ENCODE results near the gene KIF3B.
"Not testable (repeated sequence)": the region's sequence is repeated elsewhere in the genome, so short reads cannot be mapped to it uniquely, and the experiment has no call there.

Gene KIF3B

GRCh38 chr20:32315891-32316290 lies 38.4 kb downstream of the KIF3B start:
- Histone ChIP-seq H3K4me3 (ENCODE audit: low read length) (no peak overlapping the region), H3K4me1 (ENCODE audit: insufficient read depth, low read length) (no peaks in the 10 kb centered on the region), H2AFZ (ENCODE audit: low read depth, low read length) (no peak overlapping the region)

GRCh38 chr20:32316667-32317066 lies 39.2 kb downstream of the KIF3B start:
- no peaks in the 10 kb centered on the region for H3K9me3 ChIP-seq (ENCODE audit: low read length)
- H3K27me3 ChIP-seq (ENCODE audit: insufficient read depth, low read length): no peaks in the 10 kb centered on the region
- no peaks in the 10 kb centered on the region for H3K4me1 ChIP-seq (ENCODE audit: insufficient read depth, low read length)
- no peak overlapping the region for H3K4me3 ChIP-seq (ENCODE audit: low read length)
- no peak overlapping the region for H2AFZ ChIP-seq (ENCODE audit: low read depth, low read length)
- peaks cover 37% of the 10 kb centered on the region for H3K36me3 ChIP-seq (ENCODE audit: insufficient read depth, low read length)

More at GRCh38 chr20:32315891-32316290, 38.4 kb downstream of the KIF3B start:
- Histone ChIP-seq H3K36me3 (ENCODE audit: insufficient read depth, low read length) (peaks cover 39% of the 10 kb centered on the region), H3K9me3 (ENCODE audit: low read length) (no peaks in the 10 kb centered on the region), H3K27me3 (ENCODE audit: insufficient read depth, low read length) (no peaks in the 10 kb centered on the region)

GRCh38 chr20:32319100-32319499 lies 41.6 kb downstream of the KIF3B start:
- Histone ChIP-seq H3K4me3 (ENCODE audit: low read length) (no peak overlapping the region), H3K36me3 (ENCODE audit: insufficient read depth, low read length) (peaks cover 28% of the 10 kb centered on the region), H2AFZ (ENCODE audit: low read depth, low read length) (no peak overlapping the region), H3K27me3 (ENCODE audit: insufficient read depth, low read length) (no peaks in the 10 kb centered on the region), H3K9me3 (ENCODE audit: low read length) (no peaks in the 10 kb centered on the region), H3K4me1 (ENCODE audit: insufficient read depth, low read length) (no peaks in the 10 kb centered on the region)

- Histone ChIP-seq H3K4me3 (ENCODE audit: low read length) (no peak overlapping the region), H3K36me3 (ENCODE audit: insufficient read depth, low read length) (peaks cover 29% of the 10 kb centered on the region), H3K27me3 (ENCODE audit: insufficient read depth, low read length) (no peaks in the 10 kb centered on the region), H2AFZ (ENCODE audit: low read depth, low read length) (no peak overlapping the region), H3K9me3 (ENCODE audit: low read length) (no peaks in the 10 kb centered on the region), H3K4me1 (ENCODE audit: insufficient read depth, low read length) (no peaks in the 10 kb centered on the region)
Measured at GRCh38 chr20:32320305-32320704, 42.9 kb downstream of the KIF3B start.

- Histone ChIP-seq H3K27me3 (ENCODE audit: insufficient read depth, low read length) (no peaks in the 10 kb centered on the region), H3K9me3 (ENCODE audit: low read length) (no peaks in the 10 kb centered on the region), H3K36me3 (ENCODE audit: insufficient read depth, low read length) (peaks cover 23% of the 10 kb centered on the region), H2AFZ (ENCODE audit: low read depth, low read length) (no peak overlapping the region), H3K4me3 (ENCODE audit: low read length) (no peak overlapping the region), H3K4me1 (ENCODE audit: insufficient read depth, low read length) (no peaks in the 10 kb centered on the region)
Measured at GRCh38 chr20:32321390-32321789, 43.9 kb downstream of the KIF3B start.

- H2AFZ ChIP-seq (ENCODE audit: low read depth, low read length); H3K4me1 ChIP-seq (ENCODE audit: insufficient read depth, low read length); H3K9me3 ChIP-seq (ENCODE audit: low read length); H3K27me3 ChIP-seq (ENCODE audit: insufficient read depth, low read length); H3K4me3 ChIP-seq (ENCODE audit: low read length): not testable (repeated sequence)
- H3K36me3 ChIP-seq (ENCODE audit: insufficient read depth, low read length): peaks cover 18% of the 10 kb centered on the region
Measured at GRCh38 chr20:32322260-32322659, 44.8 kb downstream of the KIF3B start.

- H3K4me1 ChIP-seq (ENCODE audit: insufficient read depth, low read length); H3K4me3 ChIP-seq (ENCODE audit: low read length); H3K9me3 ChIP-seq (ENCODE audit: low read length); H2AFZ ChIP-seq (ENCODE audit: low read depth, low read length); H3K27me3 ChIP-seq (ENCODE audit: insufficient read depth, low read length): not testable (repeated sequence)
- H3K36me3 ChIP-seq (ENCODE audit: insufficient read depth, low read length): peaks cover 15% of the 10 kb centered on the region
Measured at GRCh38 chr20:32323761-32324160, 46.3 kb downstream of the KIF3B start.

- H3K4me1 ChIP-seq (ENCODE audit: insufficient read depth, low read length): no peaks in the 10 kb centered on the region
- H3K9me3 ChIP-seq (ENCODE audit: low read length): no peaks in the 10 kb centered on the region
- H2AFZ ChIP-seq (ENCODE audit: low read depth, low read length): no peak overlapping the region
- H3K27me3 ChIP-seq (ENCODE audit: insufficient read depth, low read length): no peaks in the 10 kb centered on the region
- peaks cover 28% of the 10 kb centered on the region for H3K36me3 ChIP-seq (ENCODE audit: insufficient read depth, low read length)
- no peak overlapping the region for H3K4me3 ChIP-seq (ENCODE audit: low read length)
Measured at GRCh38 chr20:32325706-32326503, 48.5 kb downstream of the KIF3B start.

- Histone ChIP-seq H3K36me3 (ENCODE audit: insufficient read depth, low read length) (peaks cover 34% of the 10 kb centered on the region), H3K9me3 (ENCODE audit: low read length) (no peaks in the 10 kb centered on the region), H3K4me1 (ENCODE audit: insufficient read depth, low read length) (no peaks in the 10 kb centered on the region), H2AFZ (ENCODE audit: low read depth, low read length) (no peak overlapping the region), H3K27me3 (ENCODE audit: insufficient read depth, low read length) (no peaks in the 10 kb centered on the region), H3K4me3 (ENCODE audit: low read length) (no peak overlapping the region)
Measured at GRCh38 chr20:32326504-32326845, 49.0 kb downstream of the KIF3B start.

- H3K36me3 ChIP-seq (ENCODE audit: insufficient read depth, low read length): peaks cover 41% of the 10 kb centered on the region
- H3K4me3 ChIP-seq (ENCODE audit: low read length): no peak overlapping the region
- no peaks in the 10 kb centered on the region for H3K9me3 ChIP-seq (ENCODE audit: low read length)
- no peak overlapping the region for H2AFZ ChIP-seq (ENCODE audit: low read depth, low read length)
- H3K27me3 ChIP-seq (ENCODE audit: insufficient read depth, low read length): no peaks in the 10 kb centered on the region
- no peaks in the 10 kb centered on the region for H3K4me1 ChIP-seq (ENCODE audit: insufficient read depth, low read length)
Measured at GRCh38 chr20:32327087-32327681, 49.7 kb downstream of the KIF3B start.

- Histone ChIP-seq H2AFZ (ENCODE audit: low read depth, low read length) (no peak overlapping the region), H3K4me3 (ENCODE audit: low read length) (no peak overlapping the region), H3K27me3 (ENCODE audit: insufficient read depth, low read length) (no peaks in the 10 kb centered on the region), H3K4me1 (ENCODE audit: insufficient read depth, low read length) (no peaks in the 10 kb centered on the region), H3K36me3 (ENCODE audit: insufficient read depth, low read length) (peaks cover 46% of the 10 kb centered on the region), H3K9me3 (ENCODE audit: low read length) (no peaks in the 10 kb centered on the region)
Measured at GRCh38 chr20:32329817-32330554, 52.5 kb downstream of the KIF3B start.

- no peak overlapping the region for H3K4me3 ChIP-seq (ENCODE audit: low read length)
- no peaks in the 10 kb centered on the region for H3K27me3 ChIP-seq (ENCODE audit: insufficient read depth, low read length)
- H2AFZ ChIP-seq (ENCODE audit: low read depth, low read length): no peak overlapping the region
- peaks cover 46% of the 10 kb centered on the region for H3K36me3 ChIP-seq (ENCODE audit: insufficient read depth, low read length)
- no peaks in the 10 kb centered on the region for H3K9me3 ChIP-seq (ENCODE audit: low read length)
- no peaks in the 10 kb centered on the region for H3K4me1 ChIP-seq (ENCODE audit: insufficient read depth, low read length)
Measured at GRCh38 chr20:32330555-32330897, 53.1 kb downstream of the KIF3B start.

- Histone ChIP-seq H2AFZ (ENCODE audit: low read depth, low read length) (no peak overlapping the region), H3K36me3 (ENCODE audit: insufficient read depth, low read length) (peaks cover 38% of the 10 kb centered on the region), H3K9me3 (ENCODE audit: low read length) (no peaks in the 10 kb centered on the region), H3K4me1 (ENCODE audit: insufficient read depth, low read length) (no peaks in the 10 kb centered on the region), H3K4me3 (ENCODE audit: low read length) (no peak overlapping the region), H3K27me3 (ENCODE audit: insufficient read depth, low read length) (no peaks in the 10 kb centered on the region)
Measured at GRCh38 chr20:32332614-32333013, 55.2 kb downstream of the KIF3B start.

All from neuron (in vitro differentiated cells).